Smooth muscle cell (in vitro differentiated cells): ENCODE data around the gene BNIP5. TPM values are rescaled to one million over a fixed set of nuclear protein-coding genes. Genes with fewer than 3 reads are reported as not detected.

Experiments used
- DNase-seq: peaks from one replicate; lab custom pipeline; 2025; ENCODE audit not compliant: unreplicated experiment; lab: John Stamatoyannopoulos, UW
- H2AFZ ChIP-seq: fragments of 200-600 bp; sonication (generic); 2 replicates; pipeline ENCODE4 v1.6.0; 2016; ENCODE audit warnings: antibody characterized with exemption, low read depth, mild to moderate bottlenecking
- H3F3A ChIP-seq: fragments of 200-600 bp; sonication (generic); 2 replicates; pipeline ENCODE4 v1.6.0; 2017; ENCODE audit warnings: antibody characterized with exemption, low read depth
- H3K27ac ChIP-seq: fragments of 200-600 bp; sonication (generic); 2 replicates; pipeline ENCODE4 v1.5.1; 2016; ENCODE audit warnings: low read depth, mild to moderate bottlenecking
- H3K27me3 ChIP-seq: fragments of 200-600 bp; sonication (generic); 2 replicates; pipeline ENCODE4 v1.6.1; 2016; ENCODE audit warnings: low read depth, mild to moderate bottlenecking
- H3K36me3 ChIP-seq: fragments of 200-600 bp; sonication (generic); 2 replicates; pipeline ENCODE4 v1.5.1; 2016; ENCODE audit warnings: low read depth
- H3K4me1 ChIP-seq: fragments of 200-600 bp; sonication (generic); 2 replicates; pipeline ENCODE4 v1.5.1; 2016; ENCODE audit warnings: low read depth
- H3K4me2 ChIP-seq: fragments of 200-600 bp; sonication (generic); 2 replicates; pipeline ENCODE4 v1.6.0; 2016; ENCODE audit warnings: mild to moderate bottlenecking
- H3K4me3 ChIP-seq: fragments of 200-600 bp; sonication (generic); 2 replicates; pipeline ENCODE4 v1.5.1; 2016; ENCODE audit warnings: mild to moderate bottlenecking
- H3K79me2 ChIP-seq: fragments of 200-600 bp; sonication (generic); 2 replicates; pipeline ENCODE4 v1.6.0; 2016; ENCODE audit warnings: low read depth, mild to moderate bottlenecking
- H3K9ac ChIP-seq: fragments of 200-600 bp; sonication (generic); 2 replicates; pipeline ENCODE4 v1.6.0; 2016; ENCODE audit warnings: low read depth
- H3K9me3 ChIP-seq: fragments of 200-600 bp; sonication (generic); replicated peaks from 2 replicates; pipeline ENCODE4 v1.5.1; 2016; ENCODE audit warnings: low read depth
- H4K20me1 ChIP-seq: fragments of 200-600 bp; sonication (generic); 2 replicates; pipeline ENCODE4 v1.6.0; 2016; ENCODE audit warnings: low read depth
- WGBS: methylation state at CpG from one replicate; pipeline ENCODE4 v1.1.7; 2016; ENCODE audit warnings: low lambda C conversion rate; 5-methylcytosine and 5-hydroxymethylcytosine counted together
- polyA plus RNA-seq: library from polyadenylated mRNA; unstranded; fragments of >200 nt; fragmentation: Nextera tagmentation; extraction: Ambion mirVana; gene quantifications from 2 replicates; pipeline ENCODE4 v1.2.1, GENCODE V29; 2016
- total RNA-seq: library from RNA; depleted of rRNA; stranded (reverse); fragments of >200 nt; gene quantifications from 2 replicates; pipeline ENCODE4 v1.2.3, GENCODE V29; 2014
- TF ChIP-seq, protein P1 (sequence below): fragments of 200-600 bp; sonication (generic); IDR thresholded peaks from 2 replicates; pipeline ENCODE4 v1.5.1; 2017; ENCODE audit warnings: borderline replicate concordance, mild to moderate bottlenecking, antibody characterized with exemption; ENCODE audit not compliant: insufficient read depth, poor library complexity, severe bottlenecking

Gene BNIP5, protein sequence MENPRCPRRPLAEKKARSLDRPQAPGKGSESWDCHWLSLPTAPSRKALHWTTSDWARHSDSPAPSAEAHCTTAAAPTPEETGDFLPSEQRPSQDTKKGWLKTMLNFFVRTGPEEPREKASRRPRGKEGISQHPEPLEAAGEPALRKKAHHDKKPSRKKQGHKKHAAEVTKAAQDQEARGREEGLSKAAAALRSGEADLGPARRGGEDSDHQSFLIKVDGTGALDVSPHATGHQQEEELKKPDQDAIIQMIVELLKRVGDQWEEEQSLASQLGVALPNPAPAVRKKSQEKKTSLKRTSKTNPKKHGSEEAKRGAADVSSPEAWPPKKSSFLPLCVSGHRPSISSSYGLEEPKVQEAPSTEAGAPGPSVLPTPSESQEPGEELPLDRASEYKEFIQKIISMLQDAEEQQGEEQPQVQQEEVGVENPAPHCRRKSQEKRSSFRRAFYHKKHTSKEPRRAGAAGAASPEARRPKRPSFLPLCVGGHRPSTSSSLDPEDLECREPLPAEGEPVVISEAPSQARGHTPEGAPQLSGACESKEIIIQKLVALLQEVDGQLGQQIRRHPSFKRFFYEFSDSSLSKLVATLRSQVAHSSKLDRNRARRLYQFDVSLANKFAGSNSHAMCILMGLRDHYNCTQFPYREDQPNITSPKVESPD
- not detected in 2 replicates for total RNA-seq
- not detected in 2 replicates for polyA plus RNA-seq

DNA sequence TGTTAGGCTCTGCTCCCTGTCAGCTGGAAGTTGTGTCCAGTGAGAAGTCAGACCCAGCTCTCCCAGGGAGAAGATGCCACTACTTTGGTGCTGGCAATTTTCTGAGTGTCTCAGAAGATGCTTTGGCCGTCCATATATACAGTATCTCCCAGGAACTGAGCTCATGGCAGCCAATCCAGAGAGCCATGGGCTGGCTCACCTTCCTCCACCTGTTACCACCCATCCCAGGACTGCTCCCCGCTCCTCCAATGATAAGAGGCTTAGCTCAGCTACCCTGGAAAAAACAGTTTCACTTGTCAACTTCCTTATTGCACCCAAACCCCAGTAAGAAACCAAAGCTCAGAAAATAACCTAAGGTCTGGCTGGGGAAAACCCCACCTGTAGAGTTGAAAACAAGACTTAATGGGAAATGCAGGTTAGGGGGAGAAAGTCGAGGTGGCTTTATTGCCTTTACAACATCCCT, at the start of gene BNIP5:
Gene BNIP5 (minus strand): TSS at position 110 of the 463 bp plus-strand sequence. CDS start 6,198 bp downstream, outside the sequence.
- Histone ChIP-seq H3F3A (peaks cover 7% of the 10 kb centered on the region), H3K27ac (no peak within 1 kb of the TSS), H3K79me2 (no peaks in the 10 kb centered on the region), H4K20me1 (no peaks in the 10 kb centered on the region), H3K9me3 (no peaks in the 10 kb centered on the region), H3K9ac (no peak within 1 kb of the TSS), H3K36me3 (no peaks in the 10 kb centered on the region), H2AFZ (no peak within 1 kb of the TSS), H3K4me3 (peak within 1 kb of the TSS; percentile 30), H3K4me2 (no peak within 1 kb of the TSS), H3K4me1 (peaks cover 6% of the 10 kb centered on the region), H3K27me3 (no peaks in the 10 kb centered on the region)
- TF ChIP-seq, protein P1, sequence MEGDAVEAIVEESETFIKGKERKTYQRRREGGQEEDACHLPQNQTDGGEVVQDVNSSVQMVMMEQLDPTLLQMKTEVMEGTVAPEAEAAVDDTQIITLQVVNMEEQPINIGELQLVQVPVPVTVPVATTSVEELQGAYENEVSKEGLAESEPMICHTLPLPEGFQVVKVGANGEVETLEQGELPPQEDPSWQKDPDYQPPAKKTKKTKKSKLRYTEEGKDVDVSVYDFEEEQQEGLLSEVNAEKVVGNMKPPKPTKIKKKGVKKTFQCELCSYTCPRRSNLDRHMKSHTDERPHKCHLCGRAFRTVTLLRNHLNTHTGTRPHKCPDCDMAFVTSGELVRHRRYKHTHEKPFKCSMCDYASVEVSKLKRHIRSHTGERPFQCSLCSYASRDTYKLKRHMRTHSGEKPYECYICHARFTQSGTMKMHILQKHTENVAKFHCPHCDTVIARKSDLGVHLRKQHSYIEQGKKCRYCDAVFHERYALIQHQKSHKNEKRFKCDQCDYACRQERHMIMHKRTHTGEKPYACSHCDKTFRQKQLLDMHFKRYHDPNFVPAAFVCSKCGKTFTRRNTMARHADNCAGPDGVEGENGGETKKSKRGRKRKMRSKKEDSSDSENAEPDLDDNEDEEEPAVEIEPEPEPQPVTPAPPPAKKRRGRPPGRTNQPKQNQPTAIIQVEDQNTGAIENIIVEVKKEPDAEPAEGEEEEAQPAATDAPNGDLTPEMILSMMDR = no peak
- DNase-seq = no peak
- WGBS = 91% methylated on average over 3 of the region's 3 CpGs

GRCh38 chr6:36384095-36384494, 47.4 kb upstream of the BNIP5 start:
- 92% methylated on average over 2 of the region's 2 CpGs for WGBS
- Histone ChIP-seq H3K4me2 (no peak overlapping the region), H3K27ac (no peak overlapping the region), H3K4me1 (no peaks in the 10 kb centered on the region), H4K20me1 (no peaks in the 10 kb centered on the region), H3K9me3 (no peaks in the 10 kb centered on the region), H3K36me3 (no peaks in the 10 kb centered on the region), H3K9ac (no peak overlapping the region), H2AFZ (no peak overlapping the region), H3K27me3 (peaks cover 49% of the 10 kb centered on the region), H3K79me2 (no peaks in the 10 kb centered on the region), H3F3A (no peaks in the 10 kb centered on the region), H3K4me3 (no peak overlapping the region)
- TF ChIP-seq, protein P1 = no peak
- DNase-seq = no peak

DNA sequence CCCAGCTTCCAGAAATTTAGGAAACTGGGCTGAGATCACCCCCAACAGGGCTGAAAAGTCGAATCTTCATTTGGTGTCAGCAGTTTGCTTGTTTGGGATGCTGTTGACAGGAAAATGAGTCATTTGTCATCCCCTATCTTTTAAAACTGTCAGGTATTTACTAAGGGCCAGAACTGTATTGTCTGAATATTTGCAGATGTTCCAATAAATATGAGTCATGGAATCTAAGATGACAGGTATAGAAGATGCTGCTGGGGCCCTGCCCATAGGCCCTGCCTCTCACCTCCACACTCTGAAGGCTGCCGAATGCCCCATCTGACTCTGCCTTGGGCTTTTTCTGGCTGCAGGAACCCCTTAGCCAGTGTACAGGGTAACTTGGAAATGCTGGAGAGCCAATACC, 46.9 kb upstream of the BNIP5 start:
- TF ChIP-seq, protein P1 = no peak
- WGBS = 74% methylated on average over 2 of the region's 2 CpGs
- no peak overlapping the region for H3K4me3 ChIP-seq

More for the DNA sequence above, 46.9 kb upstream of the BNIP5 start:
- Histone ChIP-seq H3K9me3 (no peaks in the 10 kb centered on the region), H2AFZ (no peak overlapping the region), H3F3A (no peaks in the 10 kb centered on the region), H4K20me1 (no peaks in the 10 kb centered on the region), H3K79me2 (no peaks in the 10 kb centered on the region), H3K36me3 (no peaks in the 10 kb centered on the region), H3K4me1 (no peaks in the 10 kb centered on the region), H3K9ac (no peak overlapping the region), H3K4me2 (no peak overlapping the region), H3K27me3 (peaks cover 44% of the 10 kb centered on the region), H3K27ac (no peak overlapping the region)
- no peak for DNase-seq
